K562 (cell line): ENCODE data around the gene FYB1. TPM values are rescaled to one million over a fixed set of nuclear protein-coding genes. Genes with fewer than 3 reads are reported as not detected.

Experiments used
- CBX2 ChIP-seq: fragments of 200-600 bp; sonication (generic); IDR thresholded peaks from one replicate; pipeline ENCODE4 v1.6.1; 2012; ENCODE audit warnings: mild to moderate bottlenecking, low read length, inconsistent platforms; ENCODE audit not compliant: insufficient read depth, poor library complexity, severe bottlenecking
- CREB1 ChIP-seq, 2 experiments: sonication (generic) in 1 of 2; formaldehyde crosslinking in 1 of 2; IDR thresholded peaks; 2 replicates each; pipeline versions ENCODE4 v1.6.1 to v1.8.0; 2012 to 2022; ENCODE audit warnings: inconsistent platforms in 1 of 2, mild to moderate bottlenecking in 1 of 2, missing genetic modification reagents in 1 of 2, moderate library complexity in 1 of 2
- DPF2 ChIP-seq: fragments of 450-650 bp; IDR thresholded peaks from 2 replicates; pipeline ENCODE4 v1.6.1; 2016
- GTF3C2 ChIP-seq: IDR thresholded peaks from 3 replicates; pipeline ENCODE4 v1.6.1; 2011; ENCODE audit warnings: borderline replicate concordance, mild to moderate bottlenecking, moderate library complexity; ENCODE audit not compliant: insufficient read length; ENCODE audit errors: extremely low read depth
- HBP1 ChIP-seq: fragments of 450-650 bp; formaldehyde crosslinking; IDR thresholded peaks from 2 replicates; pipeline ENCODE4 v1.4.0; 2022; ENCODE audit warnings: missing genetic modification characterization
- HNRNPH1 ChIP-seq: fragments of 200-400 bp; formaldehyde crosslinking; optimal IDR thresholded peaks from 2 replicates; pipeline ENCODE3; 2017; ENCODE audit warnings: low read depth, mild to moderate bottlenecking, low read length, moderate library complexity
- MAFG ChIP-seq: fragments of 450-650 bp; conservative IDR thresholded peaks from 2 replicates; pipeline ENCODE4 v1.6.1; 2016; ENCODE audit warnings: missing genetic modification characterization, missing compliant biosample characterization
- PML ChIP-seq: IDR thresholded peaks from 2 replicates; pipeline ENCODE4 v1.6.1; 2012; ENCODE audit warnings: low read length, inconsistent platforms
- RHOXF2B ChIP-seq: fragments of 250-450 bp; sonication (Bioruptor Pico); conservative IDR thresholded peaks from 2 replicates; pipeline ENCODE4 v1.5.1; 2021
- SUPT5H ChIP-seq: fragments of 450-650 bp; IDR thresholded peaks from 2 replicates; pipeline ENCODE4 v1.6.1; 2016
- ZNF224 ChIP-seq: sonication (generic); formaldehyde crosslinking; IDR thresholded peaks from 2 replicates; pipeline ENCODE4 v1.8.0; 2022; ENCODE audit warnings: mild to moderate bottlenecking, missing genetic modification reagents
- ZNF239 ChIP-seq: fragments of 250-450 bp; sonication (Bioruptor Pico); IDR thresholded peaks from 2 replicates; pipeline ENCODE4 v1.4.0; 2020; ENCODE audit warnings: mild to moderate bottlenecking
- ZNF583 ChIP-seq: fragments of 250-450 bp; sonication (Bioruptor Pico); IDR thresholded peaks from 2 replicates; pipeline ENCODE4 v1.4.0; 2020
- ZNF644 ChIP-seq: fragments of 200-800 bp; sonication (Bioruptor generic); IDR thresholded peaks from 2 replicates; pipeline ENCODE4 v1.6.1; 2016; ENCODE audit warnings: low read depth, missing genetic modification characterization, missing compliant biosample characterization
- ZNF699 ChIP-seq: fragments of 250-450 bp; sonication (Bioruptor Pico); IDR thresholded peaks from 2 replicates; pipeline ENCODE4 v1.8.0; 2021; ENCODE audit warnings: mild to moderate bottlenecking, moderate library complexity; ENCODE audit not compliant: insufficient replicate concordance
- ZNF740 ChIP-seq, 3 experiments: fragments of 200-800 bp in 1 of 3; sonication (Bioruptor generic) in 1 of 3; sonication (generic) in 1 of 3; formaldehyde crosslinking in 1 of 3; IDR thresholded peaks; 2 replicates each; pipeline versions ENCODE4 v1.6.1 to v1.8.0; 2016 to 2022; ENCODE audit warnings: mild to moderate bottlenecking in 2 of 3, missing compliant biosample characterization in 2 of 3, missing genetic modification characterization in 2 of 3, missing genetic modification reagents in 1 of 3
- ZNF785 ChIP-seq: fragments of 250-450 bp; sonication (Bioruptor Pico); IDR thresholded peaks from 2 replicates; pipeline ENCODE4 v1.4.0; 2020; ENCODE audit warnings: mild to moderate bottlenecking
- ZZZ3 ChIP-seq: fragments of 450-650 bp; IDR thresholded peaks from 2 replicates; pipeline ENCODE4 v1.6.1; 2016; ENCODE audit warnings: antibody characterized with exemption, mild to moderate bottlenecking, moderate library complexity
- polyA plus RNA-seq, 8 experiments: library from polyadenylated mRNA; depleted of rRNA in 4 of 8; stranded (reverse) in 5 of 8; unstranded in 3 of 8; fragments of >200 nt; fragmentation: Nextera tagmentation in 2 of 8; fragmentation: Illumina TruSeq in 1 of 8; extraction: Ambion mirVana in 2 of 8; extraction: Trizol in 1 of 8; gene quantifications; 2 replicates each; pipeline versions ENCODE4 v1.2.1 to v1.2.3, GENCODE V29; 2011 to 2014; ENCODE audit warnings: inconsistent platforms in 1 of 8, missing spikeins in 1 of 8
- total RNA-seq, 7 experiments: library from RNA; depleted of rRNA in 6 of 7; stranded (reverse); fragments of >200 nt in 6 of 7; fragmentation: Illumina TruSeq in 2 of 7; extraction: Trizol in 2 of 7; gene quantifications; 2 replicates each; pipeline versions ENCODE4 v1.2.1 to v1.2.3, GENCODE V29; 2011 to 2021; ENCODE audit warnings: low replicate concordance in 1 of 7
- TF ChIP-seq, protein P1 (sequence below), 2 experiments: fragments of 450-650 bp in 1 of 2; sonication (generic) in 1 of 2; formaldehyde crosslinking; conservative IDR thresholded peaks; 2 replicates each; pipeline versions ENCODE4 v1.4.0 to v1.8.1; 2020 to 2022; ENCODE audit warnings: mild to moderate bottlenecking in 1 of 2, missing genetic modification reagents in 1 of 2
- TF ChIP-seq, protein P2 (sequence below): sonication (generic); formaldehyde crosslinking; IDR thresholded peaks from 2 replicates; pipeline ENCODE4 v1.8.1; 2022; ENCODE audit warnings: missing genetic modification reagents

FYB1 gene
- total and polyA plus RNA-seq, 9 of the 15 experiments (the other 6 are each of a cell fraction or from before 2014, with no cell fraction given) = 4.7 to 31.5 (median 9.7) TPM

DNA sequence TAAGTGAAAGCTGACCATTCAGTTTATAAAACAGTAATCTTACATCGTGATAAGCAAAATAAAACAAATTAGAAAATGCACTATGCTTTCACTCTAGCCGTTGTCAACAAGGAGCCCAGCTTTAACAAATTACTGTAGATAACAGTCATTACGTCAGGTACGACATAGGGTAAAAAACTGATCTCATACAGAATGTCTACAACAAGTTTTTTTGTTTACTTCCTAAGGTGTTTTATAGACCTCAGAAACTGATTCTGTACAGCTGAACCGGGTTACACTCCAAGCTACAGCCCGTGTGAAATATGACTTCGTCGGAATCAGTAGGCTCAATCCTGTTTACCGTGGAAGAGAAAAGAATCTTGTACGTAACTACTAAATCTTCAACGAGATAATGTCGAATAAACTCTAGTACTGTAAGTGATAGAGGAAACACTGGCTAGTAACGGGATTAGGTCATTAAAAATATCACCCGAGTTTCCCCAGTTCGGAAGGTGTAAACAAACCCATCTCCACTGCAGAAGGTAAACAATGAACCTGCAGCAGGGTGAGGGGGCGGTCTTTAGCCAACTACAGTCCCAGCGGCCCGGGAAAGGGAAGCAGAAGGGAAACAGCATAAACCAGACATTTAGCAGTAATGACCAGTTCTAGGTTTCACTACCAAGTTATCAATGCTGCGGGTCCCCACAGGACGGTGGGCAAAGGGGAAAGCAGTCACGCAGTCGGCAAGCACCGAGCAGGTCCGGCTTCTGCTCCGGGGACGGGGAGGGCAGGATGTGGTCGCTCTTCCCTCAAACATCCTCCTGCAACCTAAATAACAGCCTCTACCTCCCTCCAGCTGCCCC is 146.2 kb downstream of the FYB1 start (continued):
- TF ChIP-seq DPF2 (peak; percentile 71; the same call in 1 of the 2 replicates), CREB1 (IDR thresholded peaks at IDR 0.05) (peak; percentile 57; the same call in 1 of the 2 replicates), CREB1 (CRISPR knock-in tag; IDR thresholded peaks at IDR 0.05) (no peak), ZNF785 (no peak), ZZZ3 (no peak), ZNF740 (CRISPR knock-in tag; IDR thresholded peaks at IDR 0.05) (0 out of 2 replicates have a peak, but pooled peaks have one; percentile 29), ZNF740 (tag; IDR thresholded peaks at IDR 0.05) (no peak), ZNF224 (CRISPR knock-in tag) (no peak), HNRNPH1 (no peak), HBP1 (no peak), PML (peak; percentile 60; the same call in 1 of the 2 replicates), CBX2 (no peak), ZNF239 (CRISPR knock-in tag) (no peak), ZNF583 (CRISPR knock-in tag) (no peak), ZNF644 (no peak), ZNF699 (CRISPR knock-in tag) (no peak), GTF3C2 (no peak), MAFG (tag) (no peak), RHOXF2B (CRISPR knock-in tag) (no peak), SUPT5H (peak; percentile 7)
- TF ChIP-seq, protein P1, sequence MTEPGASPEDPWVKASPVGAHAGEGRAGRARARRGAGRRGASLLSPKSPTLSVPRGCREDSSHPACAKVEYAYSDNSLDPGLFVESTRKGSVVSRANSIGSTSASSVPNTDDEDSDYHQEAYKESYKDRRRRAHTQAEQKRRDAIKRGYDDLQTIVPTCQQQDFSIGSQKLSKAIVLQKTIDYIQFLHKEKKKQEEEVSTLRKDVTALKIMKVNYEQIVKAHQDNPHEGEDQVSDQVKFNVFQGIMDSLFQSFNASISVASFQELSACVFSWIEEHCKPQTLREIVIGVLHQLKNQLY (CRISPR knock-in tag; conservative IDR thresholded peaks at IDR 0.05) = no peak
- TF ChIP-seq, protein P2, sequence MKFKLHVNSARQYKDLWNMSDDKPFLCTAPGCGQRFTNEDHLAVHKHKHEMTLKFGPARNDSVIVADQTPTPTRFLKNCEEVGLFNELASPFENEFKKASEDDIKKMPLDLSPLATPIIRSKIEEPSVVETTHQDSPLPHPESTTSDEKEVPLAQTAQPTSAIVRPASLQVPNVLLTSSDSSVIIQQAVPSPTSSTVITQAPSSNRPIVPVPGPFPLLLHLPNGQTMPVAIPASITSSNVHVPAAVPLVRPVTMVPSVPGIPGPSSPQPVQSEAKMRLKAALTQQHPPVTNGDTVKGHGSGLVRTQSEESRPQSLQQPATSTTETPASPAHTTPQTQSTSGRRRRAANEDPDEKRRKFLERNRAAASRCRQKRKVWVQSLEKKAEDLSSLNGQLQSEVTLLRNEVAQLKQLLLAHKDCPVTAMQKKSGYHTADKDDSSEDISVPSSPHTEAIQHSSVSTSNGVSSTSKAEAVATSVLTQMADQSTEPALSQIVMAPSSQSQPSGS (CRISPR knock-in tag) = no peak
